HCT116 (cell line): ENCODE data around the gene TSPOAP1. TPM values are rescaled to one million over a fixed set of nuclear protein-coding genes. Genes with fewer than 3 reads are reported as not detected.

Experiments
- ATAC-seq: fragments of 200-7000 bp; cut with Tn5 transposase; 2 replicates; pipeline ENCODE4 v1.9.1; 2020; ENCODE audit warnings: mild to moderate bottlenecking, moderate library complexity
- BruUV-seq: library from RNA; stranded (reverse); fragments of 400-500 nt; replicated peaks from 2 replicates; lab custom pipeline; 2021; lab: Mats Ljungman, UMichigan
- CTCF ChIA-PET: fragments of 300-600 bp; sonication (Branson Sonifier 250); formaldehyde crosslinking; loops from one replicate; lab custom pipeline; 2021; ENCODE audit warnings: antibody characterized with exemption; lab: Charles Lee
- POLR2A ChIA-PET: fragments of 300-600, 350-600 bp; sonication (Branson Sonifier 250); formaldehyde crosslinking; loops from one replicate; lab custom pipeline; 2021; ENCODE audit warnings: antibody characterized with exemption; lab: Charles Lee
- RAD21 ChIA-PET, 2 experiments: fragments of 300-600 bp; sonication (Branson Sonifier 250); formaldehyde crosslinking; loops; one replicate each; lab custom pipeline; 2023; ENCODE audit warnings: low total read pairs in 2 of 2; ENCODE audit not compliant: uncharacterized antibody in 2 of 2, unreplicated experiment in 2 of 2, low non-redundant PET in 1 of 2; lab: Charles Lee
- DNase-seq: peaks from one replicate; pipeline ENCODE4 v3.0.0-alpha.2; 2010; ENCODE audit warnings: low read depth, low spot score
- H2AFZ ChIP-seq: fragments of 200-600 bp; shearing (Covaris generic), sonication (generic); 2 replicates; pipeline ENCODE4 v1.6.1; 2017; ENCODE audit warnings: low read depth, mixed run types, mixed read lengths, antibody characterized with exemption, low read length; ENCODE audit not compliant: poor library complexity, severe bottlenecking
- H3K27ac ChIP-seq: 2 replicates; pipeline ENCODE4 v1.5.1; 2012; ENCODE audit warnings: low read depth, low read length
- H3K27me3 ChIP-seq: fragments of 200-600 bp; sonication (generic); 2 replicates; pipeline ENCODE4 v1.6.1; 2016; ENCODE audit warnings: mixed run types, low read length, mixed read lengths; ENCODE audit not compliant: insufficient read depth
- H3K36me3 ChIP-seq, 2 experiments: fragments of 200-500 bp in 1 of 2; fragments of 200-600 bp in 1 of 2; sonication (Bioruptor generic) in 1 of 2; sonication (generic) in 1 of 2; 2 replicates each; pipeline versions ENCODE4 v1.5.1 to v1.6.1; 2014 to 2016; ENCODE audit warnings: low read length in 2 of 2, inconsistent platforms in 1 of 2, mixed read lengths in 1 of 2, mixed run types in 1 of 2; ENCODE audit not compliant: insufficient read depth in 2 of 2, control insufficient read depth in 1 of 2
- H3K4me1 ChIP-seq, 2 experiments: fragments of 200-600 bp in 1 of 2; sonication (generic) in 1 of 2; 2 replicates each; pipeline versions ENCODE4 v1.5.1 to v1.6.1; 2012 to 2017; ENCODE audit warnings: low read length in 2 of 2, inconsistent platforms in 1 of 2, mild to moderate bottlenecking in 1 of 2, mixed read lengths in 1 of 2, mixed run types in 1 of 2, moderate library complexity in 1 of 2; ENCODE audit not compliant: insufficient read depth in 2 of 2, control insufficient read depth in 1 of 2
- H3K4me2 ChIP-seq: fragments of 200-600 bp; sonication (generic); 2 replicates; pipeline ENCODE4 v1.6.1; 2017; ENCODE audit warnings: mixed run types, low read length, mixed read lengths
- H3K4me3 ChIP-seq, 2 experiments: fragments of 200-600 bp in 1 of 2; sonication (generic) in 1 of 2; replicated peaks in 1 of 2; 2 replicates each; pipeline ENCODE4 v1.5.1; 2011 to 2016; ENCODE audit warnings: low read length in 2 of 2, control low read depth in 1 of 2, low read depth in 1 of 2, mild to moderate bottlenecking in 1 of 2, mixed read lengths in 1 of 2, mixed run types in 1 of 2
- H3K79me2 ChIP-seq: fragments of 200-600 bp; sonication (generic); 2 replicates; pipeline ENCODE4 v1.6.1; 2017; ENCODE audit warnings: mild to moderate bottlenecking, mixed run types, low read length, moderate library complexity, mixed read lengths; ENCODE audit not compliant: insufficient read depth
- H3K9ac ChIP-seq: fragments of 200-600 bp; sonication (generic); 2 replicates; pipeline ENCODE4 v1.6.1; 2016; ENCODE audit warnings: low read length, mixed read lengths
- H3K9me2 ChIP-seq: fragments of 200-600 bp; sonication (generic), shearing (Covaris generic); 2 replicates; pipeline ENCODE4 v1.6.1; 2017; ENCODE audit warnings: mixed run types, mild to moderate bottlenecking, moderate library complexity; ENCODE audit not compliant: insufficient read depth
- H3K9me3 ChIP-seq, 2 experiments: fragments of 200-500 bp in 1 of 2; fragments of 200-600 bp in 1 of 2; sonication (Bioruptor generic) in 1 of 2; sonication (generic) in 1 of 2; 2 replicates each; pipeline ENCODE4 v1.6.1; 2014 to 2017; ENCODE audit warnings: low read length in 2 of 2, mixed read lengths in 2 of 2, inconsistent platforms in 1 of 2, low read depth in 1 of 2, mild to moderate bottlenecking in 1 of 2, mixed run types in 1 of 2, moderate library complexity in 1 of 2; ENCODE audit not compliant: control insufficient read depth in 1 of 2, insufficient read depth in 1 of 2
- H4K20me1 ChIP-seq: fragments of 200-600 bp; sonication (generic), shearing (Covaris generic); 2 replicates; pipeline ENCODE4 v1.6.1; 2017; ENCODE audit warnings: mixed run types, mild to moderate bottlenecking, moderate library complexity; ENCODE audit not compliant: insufficient read depth
- CEBPB ChIP-seq: IDR thresholded peaks from 2 replicates; pipeline ENCODE4 v1.6.1; 2012; ENCODE audit warnings: low read depth
- EGR1 ChIP-seq: IDR thresholded peaks from 2 replicates; pipeline ENCODE4 v1.6.1; 2012; ENCODE audit warnings: low read depth
- ELF1 ChIP-seq: IDR thresholded peaks from 2 replicates; pipeline ENCODE4 v1.6.1; 2012; ENCODE audit warnings: low read depth, borderline replicate concordance
- EZH2 ChIP-seq: fragments of 200-600 bp; sonication (generic); IDR thresholded peaks from 2 replicates; pipeline ENCODE4 v1.6.1; 2017; ENCODE audit warnings: antibody characterized with exemption, mixed run types
- EZH2phosphoT487 ChIP-seq: fragments of 200-600 bp; IDR thresholded peaks from 2 replicates; pipeline ENCODE4 v1.6.1; 2018; ENCODE audit warnings: antibody characterized with exemption, borderline replicate concordance
- FOSL1 ChIP-seq: IDR thresholded peaks from 2 replicates; pipeline ENCODE4 v1.6.1; 2012; ENCODE audit warnings: low read depth
- JUND ChIP-seq: IDR thresholded peaks from 2 replicates; pipeline ENCODE4 v1.6.1; 2012
- POLR2A ChIP-seq: IDR thresholded peaks from 2 replicates; pipeline ENCODE4 v1.7.0; 2011; ENCODE audit warnings: borderline replicate concordance; ENCODE audit not compliant: insufficient read depth, insufficient read length; ENCODE audit errors: extremely low read depth
- POLR2AphosphoS5 ChIP-seq: IDR thresholded peaks from 2 replicates; pipeline ENCODE4 v1.6.1; 2011; ENCODE audit warnings: mild to moderate bottlenecking, low read depth, low read length, moderate library complexity
- RAD21 ChIP-seq: IDR thresholded peaks from 2 replicates; pipeline ENCODE4 v1.6.1; 2012; ENCODE audit warnings: low read depth, mild to moderate bottlenecking
- SIN3A ChIP-seq: IDR thresholded peaks from 2 replicates; pipeline ENCODE4 v1.6.1; 2012; ENCODE audit warnings: low read depth
- SP1 ChIP-seq: IDR thresholded peaks from 2 replicates; pipeline ENCODE4 v1.6.1; 2012; ENCODE audit warnings: low read depth
- SRF ChIP-seq: IDR thresholded peaks from 2 replicates; pipeline ENCODE4 v1.6.1; 2012; ENCODE audit warnings: low read depth
- YY1 ChIP-seq: IDR thresholded peaks from 2 replicates; pipeline ENCODE4 v1.6.1; 2011; ENCODE audit warnings: low read length, low read depth, moderate library complexity, mild to moderate bottlenecking; ENCODE audit not compliant: insufficient replicate concordance; ENCODE audit errors: extremely low read depth
- ZFX ChIP-seq: fragments of 450-650 bp; IDR thresholded peaks from 2 replicates; pipeline ENCODE4 v1.6.1; 2017
- ZNF274 ChIP-seq: fragments of 200-500 bp; sonication (Bioruptor generic); IDR thresholded peaks from 2 replicates; pipeline ENCODE4 v1.6.1; 2014; ENCODE audit warnings: mild to moderate bottlenecking, low read depth, low read length, inconsistent platforms
- intact Hi-C: fragments of 100-400 bp; cut with micrococcal nuclease; formaldehyde crosslinking; loops from 2 replicates; pipeline ENCODE4 v1.10.0; 2022
- total RNA-seq: library from RNA; stranded (reverse); gene quantifications from one replicate; pipeline ENCODE4 v1.2.1, GENCODE V29; 2021; ENCODE audit not compliant: unreplicated experiment
- TF ChIP-seq, protein P1 (sequence below): IDR thresholded peaks from 2 replicates; pipeline ENCODE4 v1.6.1; 2011; ENCODE audit warnings: mild to moderate bottlenecking, low read length, moderate library complexity; ENCODE audit not compliant: insufficient replicate concordance; ENCODE audit errors: extremely low read depth

The TSPOAP1 gene
- total RNA-seq, 1 experiment from 2014 or later = 0.27 TPM

DNA sequence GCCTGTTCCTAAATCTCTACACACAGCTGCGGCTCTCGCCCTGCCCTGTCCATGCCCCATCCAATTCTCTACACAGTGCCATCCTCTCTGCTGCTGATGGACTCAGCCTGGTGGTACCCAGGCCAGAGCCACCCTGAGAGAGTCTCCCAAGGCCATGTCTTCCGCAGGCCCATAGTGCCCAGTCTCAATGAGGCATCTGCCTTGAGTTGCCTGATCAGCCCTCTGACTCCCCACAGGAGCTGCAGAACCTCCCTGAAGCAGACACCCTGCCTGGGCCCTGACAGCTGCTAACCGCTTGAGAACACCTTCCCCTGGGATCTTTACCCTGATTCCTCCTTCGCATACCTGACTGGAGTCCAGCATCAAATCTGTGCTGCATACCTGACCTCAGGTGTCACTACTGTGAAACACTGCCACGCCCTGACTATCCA, 13.3 kb downstream of the TSPOAP1 start:
- Histone ChIP-seq H4K20me1 (no peaks in the 10 kb centered on the region), H3K4me3 (no peak overlapping the region), H3K9me2 (no peaks in the 10 kb centered on the region), H3K27me3 (no peaks in the 10 kb centered on the region), H3K36me3 (no peaks in the 10 kb centered on the region), H3K27ac (no peak overlapping the region), H3K9me3 (no peaks in the 10 kb centered on the region), H2AFZ (no peak overlapping the region), H3K79me2 (no peaks in the 10 kb centered on the region), H3K4me1 (peaks cover 8 to 13% of the 10 kb centered on the region in 2 experiments; a peak in 3 of 4 replicates), H3K4me2 (peak overlapping the region; percentile 31), H3K9ac (no peak overlapping the region)
- intact Hi-C loops = loop anchor here (5.0 to 10.0 kb wide), 2 partner anchors 202 to 690 kb away; no protein-coding TSS in a partner anchor
- BruUV-seq = no TSS peak
- DNase-seq (no peak), ATAC-seq (no peak)
- POLR2A ChIA-PET = interaction anchor here (1.4 kb wide), 1 partner anchor 316 kb away, joined by 3 read pairs; no protein-coding TSS in a partner anchor
- CTCF ChIA-PET = interaction anchor here (1.3 to 7.6 kb wide), 3 partner anchors 11 to 133 kb away, joined by 3 to 124 read pairs (median 4); partner anchors contain the start of gene SUPT4H1
- TF ChIP-seq YY1 = no peak
- no peak for TF ChIP-seq EZH2phosphoT487
- no peak for TF ChIP-seq RAD21
- no peak for TF ChIP-seq EZH2
- TF ChIP-seq SIN3A = no peak
- no peak for TF ChIP-seq ZFX
- TF ChIP-seq POLR2AphosphoS5 = no peak
- TF ChIP-seq ELF1 = no peak
- no peak for TF ChIP-seq EGR1
- no peak for TF ChIP-seq POLR2A
- no peak for TF ChIP-seq ZNF274
- no peak for TF ChIP-seq JUND
- TF ChIP-seq FOSL1 = no peak
- TF ChIP-seq SP1 = no peak
- no peak for TF ChIP-seq CEBPB
- TF ChIP-seq, protein P1, sequence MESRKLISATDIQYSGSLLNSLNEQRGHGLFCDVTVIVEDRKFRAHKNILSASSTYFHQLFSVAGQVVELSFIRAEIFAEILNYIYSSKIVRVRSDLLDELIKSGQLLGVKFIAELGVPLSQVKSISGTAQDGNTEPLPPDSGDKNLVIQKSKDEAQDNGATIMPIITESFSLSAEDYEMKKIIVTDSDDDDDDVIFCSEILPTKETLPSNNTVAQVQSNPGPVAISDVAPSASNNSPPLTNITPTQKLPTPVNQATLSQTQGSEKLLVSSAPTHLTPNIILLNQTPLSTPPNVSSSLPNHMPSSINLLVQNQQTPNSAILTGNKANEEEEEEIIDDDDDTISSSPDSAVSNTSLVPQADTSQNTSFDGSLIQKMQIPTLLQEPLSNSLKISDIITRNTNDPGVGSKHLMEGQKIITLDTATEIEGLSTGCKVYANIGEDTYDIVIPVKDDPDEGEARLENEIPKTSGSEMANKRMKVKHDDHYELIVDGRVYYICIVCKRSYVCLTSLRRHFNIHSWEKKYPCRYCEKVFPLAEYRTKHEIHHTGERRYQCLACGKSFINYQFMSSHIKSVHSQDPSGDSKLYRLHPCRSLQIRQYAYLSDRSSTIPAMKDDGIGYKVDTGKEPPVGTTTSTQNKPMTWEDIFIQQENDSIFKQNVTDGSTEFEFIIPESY = no peak
- TF ChIP-seq SRF = no peak
- RAD21 ChIA-PET = no interaction called here
